GM15510 (cell line): ENCODE measurements around the gene TTLL5.

Source experiments
- POLR2A ChIP-seq: IDR thresholded peaks from 3 replicates; pipeline ENCODE4 v1.6.1; 2011; ENCODE audit warnings: borderline replicate concordance; ENCODE audit not compliant: insufficient read length; ENCODE audit errors: extremely low read depth

The TTLL5 gene

GRCh38 chr14:75732888-75733287 is 71.8 kb downstream of the TTLL5 start:
- no peak for TF ChIP-seq POLR2A

GRCh38 chr14:75734854-75735253 is 73.8 kb downstream of the TTLL5 start:
- no peak for TF ChIP-seq POLR2A

- TF ChIP-seq POLR2A = no peak
These were observed 75.9 kb downstream of the TTLL5 start for GRCh38 chr14:75736845-75737485.

- no peak for TF ChIP-seq POLR2A
These were observed 77.1 kb downstream of the TTLL5 start for GRCh38 chr14:75738192-75738591.

GRCh38 chr14:75742867-75743266 is 81.8 kb downstream of the TTLL5 start:
- no peak for TF ChIP-seq POLR2A

GRCh38 chr14:75747899-75748298 is 86.9 kb downstream of the TTLL5 start:
- no peak for TF ChIP-seq POLR2A

- TF ChIP-seq POLR2A = no peak
These were observed 87.3 kb downstream of the TTLL5 start for GRCh38 chr14:75748336-75748735.

GRCh38 chr14:75751296-75751695 is 90.2 kb downstream of the TTLL5 start:
- no peak for TF ChIP-seq POLR2A

- TF ChIP-seq POLR2A = no peak
These were observed 91.0 kb downstream of the TTLL5 start for GRCh38 chr14:75752086-75752485.

GRCh38 chr14:75752907-75753594 is 92.0 kb downstream of the TTLL5 start:
- TF ChIP-seq POLR2A = no peak

- no peak for TF ChIP-seq POLR2A
These were observed 92.7 kb downstream of the TTLL5 start for GRCh38 chr14:75753696-75754095.

- TF ChIP-seq POLR2A = no peak
These were observed 96.8 kb downstream of the TTLL5 start for GRCh38 chr14:75757644-75758402.

- TF ChIP-seq POLR2A = no peak
These were observed 103.0 kb downstream of the TTLL5 start for GRCh38 chr14:75764020-75764419.

GRCh38 chr14:75769047-75769685 is 108.1 kb downstream of the TTLL5 start:
- TF ChIP-seq POLR2A = no peak

- TF ChIP-seq POLR2A = no peak
These were observed 109.6 kb downstream of the TTLL5 start for GRCh38 chr14:75770635-75771034.

- TF ChIP-seq POLR2A = no peak
These were observed 110.5 kb downstream of the TTLL5 start for GRCh38 chr14:75771595-75771994.

- no peak for TF ChIP-seq POLR2A
These were observed 112.0 kb downstream of the TTLL5 start for GRCh38 chr14:75773046-75773445.
